ENCODE data around the gene SNW1. TPM values are rescaled to one million over a fixed set of nuclear protein-coding genes. Genes with fewer than 3 reads are reported as not detected.

SNW1 gene
- total and polyA plus RNA-seq, 2 of the 13 experiments (the other 11 are each of a cell fraction or from before 2014, with no cell fraction given), result 23.2 to 65.8 TPM

GRCh38 chr14:77799863-77800730 is 39.1 kb upstream of the SNW1 start, which contains the start of gene ADCK1 (continued):
- no peak for TF ChIP-seq MTA3 (CRISPR knock-in tag; IDR thresholded peaks at IDR 0.05)
- TF ChIP-seq ZNF101 (CRISPR knock-in tag; IDR thresholded peaks at IDR 0.05; ENCODE audit: borderline replicate concordance, low read depth), result no peak
- TF ChIP-seq ZNF629 (CRISPR knock-in tag; conservative IDR thresholded peaks at IDR 0.05), result no peak; the same call in 1 of the 2 replicates
- TF ChIP-seq ZNF414 (CRISPR knock-in tag; IDR thresholded peaks at IDR 0.05), result no peak
- TF ChIP-seq ZNF550 (CRISPR knock-in tag; IDR thresholded peaks at IDR 0.05; ENCODE audit: borderline replicate concordance), result no peak
- TF ChIP-seq, protein P1, sequence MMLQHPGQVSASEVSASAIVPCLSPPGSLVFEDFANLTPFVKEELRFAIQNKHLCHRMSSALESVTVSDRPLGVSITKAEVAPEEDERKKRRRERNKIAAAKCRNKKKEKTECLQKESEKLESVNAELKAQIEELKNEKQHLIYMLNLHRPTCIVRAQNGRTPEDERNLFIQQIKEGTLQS (CRISPR knock-in tag; IDR thresholded peaks at IDR 0.05), result peak; percentile 45; the same call in 1 of the 2 replicates
- TF ChIP-seq KMT2B (CRISPR knock-in tag; IDR thresholded peaks at IDR 0.05), result peak; percentile 56; the same call in 1 of the 2 replicates
- no peak for TF ChIP-seq NFE2 (CRISPR knock-in tag; IDR thresholded peaks at IDR 0.05)
- peak; percentile 96 for TF ChIP-seq HDAC1 (CRISPR knock-in tag; IDR thresholded peaks at IDR 0.05)
- no peak for TF ChIP-seq ZXDC (CRISPR knock-in tag; IDR thresholded peaks at IDR 0.05)
- peak; percentile 66 for TF ChIP-seq ZNF614 (CRISPR knock-in tag; IDR thresholded peaks at IDR 0.05; ENCODE audit: borderline replicate concordance)
- no peak; the same call in none of the 2 replicates for TF ChIP-seq ZNF777 (CRISPR knock-in tag; IDR thresholded peaks at IDR 0.05)
- 0 out of 2 replicates have a peak, but pooled peaks have one; percentile 21 for TF ChIP-seq SKIL (CRISPR knock-in tag; IDR thresholded peaks at IDR 0.05; ENCODE audit: borderline replicate concordance)
- TF ChIP-seq ZBTB14 (CRISPR knock-in tag; IDR thresholded peaks at IDR 0.05), result no peak; the same call in 1 of the 2 replicates
- no peak for TF ChIP-seq ZBTB39 (CRISPR knock-in tag; IDR thresholded peaks at IDR 0.05)
- no peak for TF ChIP-seq KDM3A (CRISPR knock-in tag; IDR thresholded peaks at IDR 0.05; ENCODE audit: low read depth)
